ENCODE data around the gene AGBL4.

Gene AGBL4

GRCh38 chr1:48756683-48757316 is 1267.0 kb downstream of the AGBL4 start:
- DNase-seq: no peak

GRCh38 chr1:48753293-48753692 is 1270.5 kb downstream of the AGBL4 start:
- DNase-seq: no peak

GRCh38 chr1:48750109-48750508 is 1273.6 kb downstream of the AGBL4 start:
- no peak for DNase-seq

- no peak for DNase-seq
Observed at GRCh38 chr1:48749068-48749467, 1274.7 kb downstream of the AGBL4 start.

- no peak for DNase-seq
Observed at GRCh38 chr1:48746906-48747305, 1276.8 kb downstream of the AGBL4 start.

GRCh38 chr1:48744032-48744431 is 1279.7 kb downstream of the AGBL4 start:
- peak in 1 of 2 experiments; percentile 10 for DNase-seq

GRCh38 chr1:48743480-48743879 is 1280.3 kb downstream of the AGBL4 start:
- no peak for DNase-seq

GRCh38 chr1:48741380-48741779 is 1282.4 kb downstream of the AGBL4 start:
- peak; percentile 24 to 68 for DNase-seq

- DNase-seq: no peak
Observed at GRCh38 chr1:48740621-48741020, 1283.1 kb downstream of the AGBL4 start.

- no peak for DNase-seq
Observed at GRCh38 chr1:48739091-48739490, 1284.7 kb downstream of the AGBL4 start.

GRCh38 chr1:48738356-48738755 is 1285.4 kb downstream of the AGBL4 start:
- DNase-seq: no peak

GRCh38 chr1:48735796-48736195 is 1288.0 kb downstream of the AGBL4 start:
- no peak for DNase-seq

GRCh38 chr1:48730164-48730910 is 1293.4 kb downstream of the AGBL4 start:
- no peak for DNase-seq

- no peak for DNase-seq
Observed at GRCh38 chr1:48728584-48728983, 1295.2 kb downstream of the AGBL4 start.

GRCh38 chr1:48726557-48727215 is 1297.1 kb downstream of the AGBL4 start:
- no peak for DNase-seq

GRCh38 chr1:48726139-48726538 is 1297.6 kb downstream of the AGBL4 start:
- DNase-seq: no peak

- DNase-seq: no peak
Observed at GRCh38 chr1:48725341-48726046, 1298.3 kb downstream of the AGBL4 start.

- DNase-seq: no peak
Observed at GRCh38 chr1:48720929-48721328, 1302.8 kb downstream of the AGBL4 start.

- no peak for DNase-seq
Observed at GRCh38 chr1:48718705-48719104, 1305.0 kb downstream of the AGBL4 start.

- DNase-seq: no peak
Observed at GRCh38 chr1:48718116-48718630, 1305.6 kb downstream of the AGBL4 start.

GRCh38 chr1:48717082-48717481 is 1306.7 kb downstream of the AGBL4 start:
- no peak for DNase-seq

GRCh38 chr1:48715921-48716320 is 1307.8 kb downstream of the AGBL4 start:
- DNase-seq: no peak

- DNase-seq: no peak
Observed at GRCh38 chr1:48710915-48711314, 1312.8 kb downstream of the AGBL4 start.
